NCI-H2029 (cell line): ENCODE data around the gene OR4D6.
"Not testable (repeated sequence)": the region's sequence is repeated elsewhere in the genome, so short reads cannot be mapped to it uniquely, and the experiment has no call there.

Experiments used
- DNase-seq: peaks from one replicate; lab custom pipeline; 2025; lab: John Stamatoyannopoulos, UW

The OR4D6 gene

GRCh38 chr11:59456661-59457060, at the start of gene OR4D6:
Gene OR4D6, plus strand, starts transcription at chr11:59456961. Its CDS starts 0 bp downstream, at chr11:59456961.
- DNase-seq, result no peak

GRCh38 chr11:59413646-59414045, 43.1 kb upstream of the OR4D6 start:
- DNase-seq, result no peak

GRCh38 chr11:59415111-59415510, 41.6 kb upstream of the OR4D6 start:
- DNase-seq, result no peak

- DNase-seq, result no peak
Measured at GRCh38 chr11:59416613-59417012, 40.1 kb upstream of the OR4D6 start.

- DNase-seq, result no peak
Measured at GRCh38 chr11:59417023-59417422, 39.7 kb upstream of the OR4D6 start.

- DNase-seq, result no peak
Measured at GRCh38 chr11:59418156-59418555, 38.6 kb upstream of the OR4D6 start.

GRCh38 chr11:59423835-59424234, 32.9 kb upstream of the OR4D6 start:
- no peak for DNase-seq

GRCh38 chr11:59425131-59425530, 31.6 kb upstream of the OR4D6 start:
- DNase-seq, result no peak

- peak; percentile 3 for DNase-seq
Measured at GRCh38 chr11:59426361-59427067, 30.2 kb upstream of the OR4D6 start, which contains the start of gene OR5A2. Gene OR5A2, minus strand, starts transcription at chr11:59426413. Its CDS starts 3,460 bp downstream, at chr11:59422953.

- DNase-seq, result no peak
Measured at GRCh38 chr11:59427068-59427382, 29.7 kb upstream of the OR4D6 start.

- DNase-seq, result peak; percentile 42
Measured at GRCh38 chr11:59429924-59430516, 26.7 kb upstream of the OR4D6 start.

- DNase-seq, result no peak
Measured at GRCh38 chr11:59436169-59436568, 20.6 kb upstream of the OR4D6 start, which contains the start of gene OR5A1. Gene OR5A1, plus strand, starts transcription at chr11:59436469. Its CDS starts 6,700 bp downstream, at chr11:59443169.

- no peak for DNase-seq
Measured at GRCh38 chr11:59437770-59438169, 19.0 kb upstream of the OR4D6 start.

GRCh38 chr11:59445624-59446023, 11.1 kb upstream of the OR4D6 start:
- not testable (repeated sequence) for DNase-seq

- DNase-seq, result no peak
Measured at GRCh38 chr11:59448484-59448883, 8.3 kb upstream of the OR4D6 start.

- no peak for DNase-seq
Measured at GRCh38 chr11:59459916-59460315, 3.2 kb downstream of the OR4D6 start.

GRCh38 chr11:59463190-59463641, 6.5 kb downstream of the OR4D6 start:
- DNase-seq, result no peak

GRCh38 chr11:59473015-59473414, 16.3 kb downstream of the OR4D6 start, which contains the start of gene OR4D10:
Gene OR4D10, plus strand, starts transcription at chr11:59473315. Its CDS starts 4,115 bp downstream, at chr11:59477430.
- no peak for DNase-seq

GRCh38 chr11:59475176-59475575, 18.4 kb downstream of the OR4D6 start:
- DNase-seq, result no peak

GRCh38 chr11:59479906-59480305, 23.1 kb downstream of the OR4D6 start:
- no peak for DNase-seq

GRCh38 chr11:59480359-59480758, 23.6 kb downstream of the OR4D6 start:
- no peak for DNase-seq

GRCh38 chr11:59501931-59502330, 45.2 kb downstream of the OR4D6 start:
- no peak for DNase-seq

- no peak for DNase-seq
Measured at GRCh38 chr11:59503276-59503675, 46.5 kb downstream of the OR4D6 start, which contains the start of gene OR4D11. Gene OR4D11, plus strand, starts transcription at chr11:59503576. Its CDS starts 0 bp downstream, at chr11:59503576.
